HuH-7 (cell line): ENCODE measurements around the gene MMADHC.
"Not testable (repeated sequence)": the region's sequence is repeated elsewhere in the genome, so short reads cannot be mapped to it uniquely, and the experiment has no call there.

Experiments
- DNase-seq: peaks from one replicate; pipeline ENCODE4 v3.0.0; 2011; ENCODE audit warnings: low spot score

MMADHC gene

GRCh38 chr2:149595056-149595963, 7.7 kb upstream of the MMADHC start:
- no peak for DNase-seq

GRCh38 chr2:149594411-149594810, 6.8 kb upstream of the MMADHC start:
- DNase-seq = no peak

- DNase-seq = no peak
Observed at GRCh38 chr2:149587950-149588487, 444 bp upstream of the MMADHC start.

GRCh38 chr2:149586898-149587219, 716 bp downstream of the MMADHC start:
- no peak for DNase-seq

- no peak for DNase-seq
Observed at GRCh38 chr2:149586063-149586462, 1.5 kb downstream of the MMADHC start.

- DNase-seq = no peak
Observed at GRCh38 chr2:149585166-149585885, 2.2 kb downstream of the MMADHC start.

GRCh38 chr2:149579972-149580882, 7.3 kb downstream of the MMADHC start:
- no peak for DNase-seq

GRCh38 chr2:149577269-149577668, 10.3 kb downstream of the MMADHC start:
- no peak for DNase-seq

- no peak for DNase-seq
Observed at GRCh38 chr2:149575752-149576151, 11.8 kb downstream of the MMADHC start.

GRCh38 chr2:149575277-149575676, 12.3 kb downstream of the MMADHC start:
- DNase-seq = no peak

GRCh38 chr2:149573760-149574159, 13.8 kb downstream of the MMADHC start:
- no peak for DNase-seq

- no peak for DNase-seq
Observed at GRCh38 chr2:149572102-149572953, 15.2 kb downstream of the MMADHC start.

GRCh38 chr2:149568138-149568537, 19.4 kb downstream of the MMADHC start:
- no peak for DNase-seq

GRCh38 chr2:149566652-149567051, 20.9 kb downstream of the MMADHC start:
- DNase-seq = no peak

- not testable (repeated sequence) for DNase-seq
Observed at GRCh38 chr2:149565625-149566024, 21.9 kb downstream of the MMADHC start.

- no peak for DNase-seq
Observed at GRCh38 chr2:149564983-149565382, 22.6 kb downstream of the MMADHC start.

- no peak for DNase-seq
Observed at GRCh38 chr2:149564097-149564496, 23.5 kb downstream of the MMADHC start.

- DNase-seq = peak; percentile 30
Observed at GRCh38 chr2:149562324-149562723, 25.3 kb downstream of the MMADHC start.

GRCh38 chr2:149561309-149561926, 26.2 kb downstream of the MMADHC start:
- DNase-seq = no peak

- DNase-seq = no peak
Observed at GRCh38 chr2:149559341-149560068, 28.1 kb downstream of the MMADHC start.
